ENCODE data around the gene RNF222.

Gene RNF222

DNA sequence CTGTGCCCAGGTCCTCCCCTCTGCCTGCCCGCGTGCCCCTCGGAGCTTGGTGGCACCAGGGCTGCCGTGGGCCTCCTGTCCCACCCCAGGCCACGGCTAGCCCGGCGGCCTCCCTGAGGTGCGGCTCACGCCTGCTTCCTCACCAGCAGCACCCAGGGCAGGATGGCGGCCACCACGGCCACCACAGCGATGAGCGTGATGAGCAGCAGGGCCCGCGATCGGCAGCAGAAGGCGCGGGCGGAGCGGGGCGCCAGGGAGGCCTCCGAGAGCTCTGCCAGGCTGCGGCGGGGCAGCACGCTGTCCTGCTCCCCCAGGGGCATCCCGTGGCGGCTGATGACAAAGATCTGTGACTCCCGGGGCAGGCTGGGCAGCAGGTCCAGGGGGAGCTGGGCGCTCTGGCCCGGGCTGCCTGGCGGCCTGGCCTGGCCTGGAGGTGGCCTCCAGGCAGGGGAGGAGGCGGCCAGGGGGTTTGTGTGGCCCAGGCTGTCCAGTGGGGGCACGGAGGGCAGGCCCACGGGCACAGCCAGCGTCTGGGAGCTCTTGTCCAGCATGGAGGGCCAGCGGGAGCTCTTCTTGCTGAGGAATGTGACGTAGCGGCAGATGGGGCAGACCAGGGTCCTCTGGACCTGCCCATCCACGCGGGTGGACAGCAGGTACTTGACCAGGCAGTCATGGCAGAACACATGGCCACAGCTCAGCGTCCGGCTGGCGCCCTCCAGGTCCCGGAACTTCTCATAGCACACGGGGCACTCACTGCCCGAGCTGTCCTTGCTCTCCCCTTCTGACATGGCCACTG, 4.8 kb downstream of the RNF222 start:
- no peaks in the 10 kb centered on the region for H3K9me3 ChIP-seq (ENCODE audit: low read length)
- no peaks in the 10 kb centered on the region for H3K27me3 ChIP-seq (ENCODE audit: insufficient read depth, low read length)
- H3K36me3 ChIP-seq (ENCODE audit: insufficient read depth, low read length), result no peaks in the 10 kb centered on the region
- H3K9me2 ChIP-seq (ENCODE audit: low read depth, low read length), result no peaks in the 10 kb centered on the region
- no peak overlapping the region; the same call in 1 of the 2 replicates for H3K4me2 ChIP-seq (ENCODE audit: low read length)
- H3K4me1 ChIP-seq (ENCODE audit: insufficient read depth, low read length, severe bottlenecking), result peaks cover 9% of the 10 kb centered on the region
- no peaks in the 10 kb centered on the region for H4K20me1 ChIP-seq (ENCODE audit: insufficient read depth, low read length)
- H3F3A ChIP-seq (ENCODE audit: insufficient read depth, low read length), result no peaks in the 10 kb centered on the region
- no peak overlapping the region for H2AFZ ChIP-seq (ENCODE audit: low read length)
- H3K4me3 ChIP-seq (ENCODE audit: low read depth, low read length, poor library complexity, severe bottlenecking), result no peak overlapping the region
- no peak overlapping the region for H3K27ac ChIP-seq (ENCODE audit: low read depth, low read length, poor library complexity, severe bottlenecking)
- H3K9ac ChIP-seq (ENCODE audit: low read length), result no peak overlapping the region
- H3K79me2 ChIP-seq (ENCODE audit: insufficient read depth, low read length), result no peaks in the 10 kb centered on the region
- TF ChIP-seq, protein P1, sequence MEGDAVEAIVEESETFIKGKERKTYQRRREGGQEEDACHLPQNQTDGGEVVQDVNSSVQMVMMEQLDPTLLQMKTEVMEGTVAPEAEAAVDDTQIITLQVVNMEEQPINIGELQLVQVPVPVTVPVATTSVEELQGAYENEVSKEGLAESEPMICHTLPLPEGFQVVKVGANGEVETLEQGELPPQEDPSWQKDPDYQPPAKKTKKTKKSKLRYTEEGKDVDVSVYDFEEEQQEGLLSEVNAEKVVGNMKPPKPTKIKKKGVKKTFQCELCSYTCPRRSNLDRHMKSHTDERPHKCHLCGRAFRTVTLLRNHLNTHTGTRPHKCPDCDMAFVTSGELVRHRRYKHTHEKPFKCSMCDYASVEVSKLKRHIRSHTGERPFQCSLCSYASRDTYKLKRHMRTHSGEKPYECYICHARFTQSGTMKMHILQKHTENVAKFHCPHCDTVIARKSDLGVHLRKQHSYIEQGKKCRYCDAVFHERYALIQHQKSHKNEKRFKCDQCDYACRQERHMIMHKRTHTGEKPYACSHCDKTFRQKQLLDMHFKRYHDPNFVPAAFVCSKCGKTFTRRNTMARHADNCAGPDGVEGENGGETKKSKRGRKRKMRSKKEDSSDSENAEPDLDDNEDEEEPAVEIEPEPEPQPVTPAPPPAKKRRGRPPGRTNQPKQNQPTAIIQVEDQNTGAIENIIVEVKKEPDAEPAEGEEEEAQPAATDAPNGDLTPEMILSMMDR (IDR thresholded peaks at IDR 0.05; ENCODE audit: low read length), result no peak
- TF ChIP-seq EZH2 (IDR thresholded peaks at IDR 0.05; ENCODE audit: borderline replicate concordance, low read length), result no peak

DNA sequence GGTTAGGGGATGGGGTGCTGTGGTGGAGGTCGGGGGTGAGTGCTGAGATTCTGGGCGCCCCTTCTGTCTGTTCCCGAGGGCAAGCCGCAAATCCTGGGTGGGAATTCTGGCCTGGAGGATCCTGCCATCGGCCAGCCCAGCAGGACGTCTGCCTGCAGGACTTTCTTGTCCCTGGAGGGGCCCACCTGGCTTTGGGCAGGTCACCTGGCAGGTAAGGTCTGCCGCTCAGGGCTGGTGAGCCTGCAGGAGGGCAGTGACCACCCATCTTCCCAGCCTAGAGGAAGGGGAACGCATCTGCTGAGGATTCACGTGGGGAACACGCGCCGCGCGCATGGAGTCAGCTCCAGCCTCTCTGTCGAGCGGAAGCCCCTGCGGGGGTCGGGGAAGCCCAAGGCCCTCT, 5.4 kb downstream of the RNF222 start:
- H3K9ac ChIP-seq (ENCODE audit: low read length), result no peak overlapping the region
- no peaks in the 10 kb centered on the region for H3K27me3 ChIP-seq (ENCODE audit: insufficient read depth, low read length)
- H2AFZ ChIP-seq (ENCODE audit: low read length), result no peak overlapping the region
- H3F3A ChIP-seq (ENCODE audit: insufficient read depth, low read length), result no peaks in the 10 kb centered on the region
- H3K4me1 ChIP-seq (ENCODE audit: insufficient read depth, low read length, severe bottlenecking), result peaks cover 9% of the 10 kb centered on the region
- no peaks in the 10 kb centered on the region for H3K9me2 ChIP-seq (ENCODE audit: low read depth, low read length)
- no peak for TF ChIP-seq EZH2 (IDR thresholded peaks at IDR 0.05; ENCODE audit: borderline replicate concordance, low read length)
- TF ChIP-seq, protein P1 (IDR thresholded peaks at IDR 0.05; ENCODE audit: low read length), result no peak
- H4K20me1 ChIP-seq (ENCODE audit: insufficient read depth, low read length), result no peaks in the 10 kb centered on the region
- no peak overlapping the region for H3K4me2 ChIP-seq (ENCODE audit: low read length)
- no peak overlapping the region for H3K27ac ChIP-seq (ENCODE audit: low read depth, low read length, poor library complexity, severe bottlenecking)
- H3K79me2 ChIP-seq (ENCODE audit: insufficient read depth, low read length), result no peaks in the 10 kb centered on the region
- no peaks in the 10 kb centered on the region for H3K9me3 ChIP-seq (ENCODE audit: low read length)
- no peaks in the 10 kb centered on the region for H3K36me3 ChIP-seq (ENCODE audit: insufficient read depth, low read length)
- H3K4me3 ChIP-seq (ENCODE audit: low read depth, low read length, poor library complexity, severe bottlenecking), result no peak overlapping the region

DNA sequence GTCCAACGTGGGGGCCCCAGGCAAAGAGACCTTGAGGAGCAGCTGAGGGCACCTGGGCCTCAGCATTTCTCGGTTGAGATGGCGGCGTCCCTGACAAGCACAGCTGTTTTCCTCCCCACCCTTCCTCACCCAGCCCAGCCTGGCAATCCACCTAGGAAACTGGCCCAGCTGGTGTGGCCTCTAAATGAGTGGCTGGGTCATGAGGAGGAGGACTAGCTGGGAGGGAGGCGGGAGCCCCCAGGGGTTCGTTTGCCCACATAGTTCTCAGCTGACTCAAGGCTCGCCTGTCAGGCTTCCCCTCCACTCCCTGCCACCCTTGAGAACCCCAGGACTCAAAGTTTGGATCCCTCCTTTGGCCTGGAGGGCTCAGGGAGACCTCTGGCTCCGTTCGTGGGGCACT, 5.9 kb downstream of the RNF222 start:
- no peak overlapping the region for H3K27ac ChIP-seq (ENCODE audit: low read depth, low read length, poor library complexity, severe bottlenecking)
- no peak overlapping the region for H3K4me2 ChIP-seq (ENCODE audit: low read length)
- H3K4me3 ChIP-seq (ENCODE audit: low read depth, low read length, poor library complexity, severe bottlenecking), result no peak overlapping the region
- peaks cover 9% of the 10 kb centered on the region for H3K4me1 ChIP-seq (ENCODE audit: insufficient read depth, low read length, severe bottlenecking)
- TF ChIP-seq, protein P1 (IDR thresholded peaks at IDR 0.05; ENCODE audit: low read length), result no peak
- TF ChIP-seq EZH2 (IDR thresholded peaks at IDR 0.05; ENCODE audit: borderline replicate concordance, low read length), result no peak
- no peaks in the 10 kb centered on the region for H3K27me3 ChIP-seq (ENCODE audit: insufficient read depth, low read length)
- no peak overlapping the region for H3K9ac ChIP-seq (ENCODE audit: low read length)
- no peaks in the 10 kb centered on the region for H3K9me2 ChIP-seq (ENCODE audit: low read depth, low read length)
- H3F3A ChIP-seq (ENCODE audit: insufficient read depth, low read length), result no peaks in the 10 kb centered on the region
- no peak overlapping the region for H2AFZ ChIP-seq (ENCODE audit: low read length)
- H3K36me3 ChIP-seq (ENCODE audit: insufficient read depth, low read length), result no peaks in the 10 kb centered on the region
- H3K9me3 ChIP-seq (ENCODE audit: low read length), result no peaks in the 10 kb centered on the region
- no peaks in the 10 kb centered on the region for H3K79me2 ChIP-seq (ENCODE audit: insufficient read depth, low read length)
- H4K20me1 ChIP-seq (ENCODE audit: insufficient read depth, low read length), result no peaks in the 10 kb centered on the region

All from OCI-LY1 (cell line).